Activated CD4-positive, alpha-beta T cell treated with anti-CD3 and anti-CD28 coated beads, Interleukin-2, amount 10 ng/mL, durations not matched to agents 7 days and 5 days (primary cell): ENCODE data around the gene MOK. TPM values are rescaled to one million over a fixed set of nuclear protein-coding genes. Genes with fewer than 3 reads are reported as not detected.

Source experiments
- CTCF ChIA-PET: fragments of 350-600 bp; sonication (Branson Sonifier 250); formaldehyde crosslinking; loops from one replicate; lab custom pipeline; 2021; ENCODE audit warnings: antibody characterized with exemption; lab: Charles Lee
- POLR2A ChIA-PET: fragments of 350-600 bp; sonication (Branson Sonifier 250); formaldehyde crosslinking; loops from one replicate; lab custom pipeline; 2021; ENCODE audit warnings: antibody characterized with exemption; lab: Charles Lee
- DNase-seq: peaks from one replicate; pipeline ENCODE4 v3.0.0-alpha.2; 2020
- H3K27ac Mint-ChIP-seq: one replicate; pipeline ENCODE4 v1.8.0; 2021; ENCODE audit warnings: mild to moderate bottlenecking, moderate library complexity, mixed read lengths
- H3K27me3 Mint-ChIP-seq: one replicate; pipeline ENCODE4 v1.8.0; 2021; ENCODE audit warnings: mixed read lengths
- H3K36me3 Mint-ChIP-seq: one replicate; pipeline ENCODE4 v1.8.0; 2021; ENCODE audit warnings: low read depth, mixed read lengths
- H3K4me1 Mint-ChIP-seq: one replicate; pipeline ENCODE4 v1.8.0; 2021; ENCODE audit warnings: mixed read lengths
- H3K4me3 Mint-ChIP-seq: one replicate; pipeline ENCODE4 v1.8.0; 2021; ENCODE audit warnings: mild to moderate bottlenecking, moderate library complexity, mixed read lengths
- H3K9me3 Mint-ChIP-seq: one replicate; pipeline ENCODE4 v1.8.0; 2021; ENCODE audit warnings: mixed read lengths
- total RNA-seq, 2 experiments: library from RNA; stranded (reverse); gene quantifications; one replicate each; pipeline ENCODE4 v1.2.3, GENCODE V29; 2021

Gene MOK
- total RNA-seq, 2 experiments from 2014 or later, result 0.96 to 1.4 TPM

- Mint-ChIP-seq H3K9me3 (no peaks in the 10 kb centered on the region), H3K4me1 (peaks cover 3% of the 10 kb centered on the region), H3K27me3 (no peaks in the 10 kb centered on the region), H3K36me3 (no peaks in the 10 kb centered on the region), H3K4me3 (no peak overlapping the region), H3K27ac (no peak overlapping the region)
- DNase-seq, result no peak
- ChIA-PET POLR2A (no interaction called here), CTCF (interaction anchor here (0.6 kb wide), 1 partner anchor 1102 kb away, joined by 4 read pairs; no protein-coding TSS in a partner anchor)
Measured at GRCh38 chr14:102222009-102222575, 82.9 kb downstream of the MOK start.

- no peaks in the 10 kb centered on the region for H3K36me3 Mint-ChIP-seq
- POLR2A ChIA-PET, result no interaction called here
- peaks cover 3% of the 10 kb centered on the region for H3K4me1 Mint-ChIP-seq
- H3K4me3 Mint-ChIP-seq, result no peak overlapping the region
- H3K27ac Mint-ChIP-seq, result no peak overlapping the region
- DNase-seq, result no peak
- no peaks in the 10 kb centered on the region for H3K9me3 Mint-ChIP-seq
- no peaks in the 10 kb centered on the region for H3K27me3 Mint-ChIP-seq
- CTCF ChIA-PET, result interaction anchor here (0.7 kb wide), 1 partner anchor 96 kb away, joined by 3 read pairs; no protein-coding TSS in a partner anchor
Measured at GRCh38 chr14:102221026-102221425, 83.9 kb downstream of the MOK start.

GRCh38 chr14:102220031-102220430 is 84.9 kb downstream of the MOK start:
- Mint-ChIP-seq H3K9me3 (no peaks in the 10 kb centered on the region), H3K27ac (peak overlapping the region; percentile 31), H3K4me3 (no peak overlapping the region), H3K4me1 (peaks cover 3% of the 10 kb centered on the region), H3K36me3 (no peaks in the 10 kb centered on the region), H3K27me3 (no peaks in the 10 kb centered on the region)
- CTCF ChIA-PET, result interaction anchor here (0.7 kb wide), 1 partner anchor 13 kb away, joined by 3 read pairs; no protein-coding TSS in a partner anchor
- DNase-seq, result no peak
- POLR2A ChIA-PET, result no interaction called here

- no peaks in the 10 kb centered on the region for H3K9me3 Mint-ChIP-seq
- H3K36me3 Mint-ChIP-seq, result no peaks in the 10 kb centered on the region
- no peak overlapping the region for H3K27ac Mint-ChIP-seq
- CTCF ChIA-PET, result no interaction called here
- peaks cover 3% of the 10 kb centered on the region for H3K4me1 Mint-ChIP-seq
- no peak overlapping the region for H3K4me3 Mint-ChIP-seq
- POLR2A ChIA-PET, result no interaction called here
- no peaks in the 10 kb centered on the region for H3K27me3 Mint-ChIP-seq
- DNase-seq, result no peak
Measured at GRCh38 chr14:102219316-102219715, 85.6 kb downstream of the MOK start.

DNA sequence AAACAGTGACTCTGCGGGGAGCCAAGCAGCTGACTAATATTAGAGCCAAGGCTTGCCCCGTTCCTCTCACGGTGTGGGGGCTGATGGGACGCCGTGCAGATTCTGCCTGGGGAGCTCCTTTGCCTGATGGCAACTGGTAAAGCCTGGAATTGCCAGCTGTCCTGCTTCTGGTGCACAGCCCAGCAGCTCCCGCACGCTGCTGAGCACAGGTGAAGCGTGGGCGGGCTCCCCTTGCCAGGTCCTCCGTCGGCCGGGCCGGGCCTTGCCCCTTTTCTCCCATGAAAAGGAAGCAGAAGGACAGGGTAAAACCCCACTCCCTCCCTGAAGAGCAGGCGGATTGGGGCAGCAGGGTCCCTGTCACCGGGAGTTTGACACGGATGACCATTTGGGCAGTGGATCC is 86.3 kb downstream of the MOK start:
- DNase-seq, result no peak
- ChIA-PET POLR2A (no interaction called here), CTCF (no interaction called here)
- H3K4me1 Mint-ChIP-seq, result peaks cover 3% of the 10 kb centered on the region
- H3K9me3 Mint-ChIP-seq, result no peaks in the 10 kb centered on the region
- H3K4me3 Mint-ChIP-seq, result no peak overlapping the region
- no peaks in the 10 kb centered on the region for H3K36me3 Mint-ChIP-seq
- no peak overlapping the region for H3K27ac Mint-ChIP-seq
- no peaks in the 10 kb centered on the region for H3K27me3 Mint-ChIP-seq

GRCh38 chr14:102217987-102218421 is 87.0 kb downstream of the MOK start:
- H3K27ac Mint-ChIP-seq, result no peak overlapping the region
- H3K9me3 Mint-ChIP-seq, result no peaks in the 10 kb centered on the region
- ChIA-PET CTCF (no interaction called here), POLR2A (no interaction called here)
- peaks cover 3% of the 10 kb centered on the region for H3K4me1 Mint-ChIP-seq
- DNase-seq, result no peak
- no peaks in the 10 kb centered on the region for H3K36me3 Mint-ChIP-seq
- no peak overlapping the region for H3K4me3 Mint-ChIP-seq
- no peaks in the 10 kb centered on the region for H3K27me3 Mint-ChIP-seq

GRCh38 chr14:102217399-102217798 is 87.6 kb downstream of the MOK start:
- Mint-ChIP-seq H3K27me3 (no peaks in the 10 kb centered on the region), H3K4me1 (peaks cover 3% of the 10 kb centered on the region), H3K9me3 (no peaks in the 10 kb centered on the region), H3K36me3 (no peaks in the 10 kb centered on the region), H3K27ac (no peak overlapping the region), H3K4me3 (no peak overlapping the region)
- ChIA-PET POLR2A (no interaction called here), CTCF (interaction anchor here (0.5 kb wide), 1 partner anchor 250 kb away, joined by 3 read pairs; no protein-coding TSS in a partner anchor)
- DNase-seq, result no peak

DNA sequence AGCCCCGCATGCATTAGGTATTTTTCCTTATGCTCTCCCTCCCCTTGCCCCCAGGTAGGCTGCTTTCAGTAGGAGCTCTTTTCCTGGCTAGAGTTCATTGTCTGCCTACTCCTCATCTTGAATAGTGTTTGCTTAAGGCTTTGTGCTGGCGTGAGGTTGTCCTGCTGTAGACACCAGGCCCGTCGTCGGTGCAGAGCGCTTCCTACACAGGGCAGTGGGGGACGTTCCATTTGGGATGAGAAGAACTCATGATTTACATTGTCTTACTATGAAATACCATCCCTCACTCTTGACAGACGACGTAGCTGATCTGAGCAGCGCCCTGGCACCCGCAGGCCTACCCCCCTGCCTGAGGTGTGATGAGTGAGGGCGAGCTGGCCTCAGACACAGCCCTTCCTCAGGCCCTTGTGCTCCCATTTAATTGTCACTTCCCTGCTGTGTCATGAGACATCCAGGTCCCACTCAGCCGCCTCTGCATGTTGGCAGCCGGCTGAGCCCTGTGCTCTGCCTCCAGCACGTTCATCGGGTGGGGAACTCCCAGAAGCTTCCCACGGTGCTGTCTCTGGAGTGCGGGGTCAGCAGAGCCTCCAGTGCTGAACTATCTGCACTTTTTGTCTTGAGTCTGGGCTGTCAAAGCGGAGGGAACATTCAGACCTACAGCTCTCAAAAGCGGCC is 89.3 kb downstream of the MOK start:
- H3K9me3 Mint-ChIP-seq, result no peaks in the 10 kb centered on the region
- ChIA-PET POLR2A (no interaction called here), CTCF (interaction anchor here (1.3 kb wide), 1 partner anchor 10 kb away, joined by 3 read pairs; no protein-coding TSS in a partner anchor)
- H3K36me3 Mint-ChIP-seq, result no peaks in the 10 kb centered on the region
- no peak for DNase-seq
- no peak overlapping the region for H3K27ac Mint-ChIP-seq
- H3K4me1 Mint-ChIP-seq, result peaks cover under 1% of the 10 kb centered on the region
- H3K4me3 Mint-ChIP-seq, result no peak overlapping the region
- no peaks in the 10 kb centered on the region for H3K27me3 Mint-ChIP-seq

- H3K27me3 Mint-ChIP-seq, result no peaks in the 10 kb centered on the region
Measured at GRCh38 chr14:102215071-102215470, 89.9 kb downstream of the MOK start.

GRCh38 chr14:102213984-102214658 is 90.8 kb downstream of the MOK start:
- Mint-ChIP-seq H3K4me3 (no peak overlapping the region), H3K27me3 (no peaks in the 10 kb centered on the region), H3K27ac (no peak overlapping the region), H3K9me3 (no peaks in the 10 kb centered on the region), H3K36me3 (peaks cover 6% of the 10 kb centered on the region), H3K4me1 (no peaks in the 10 kb centered on the region)
- CTCF ChIA-PET, result interaction anchor here (0.6 kb wide), 1 partner anchor 583 kb away, joined by 3 read pairs; no protein-coding TSS in a partner anchor
- DNase-seq, result no peak
- POLR2A ChIA-PET, result no interaction called here

More at GRCh38 chr14:102215071-102215470, 89.9 kb downstream of the MOK start:
- Mint-ChIP-seq H3K36me3 (no peaks in the 10 kb centered on the region), H3K4me3 (no peak overlapping the region), H3K9me3 (no peaks in the 10 kb centered on the region), H3K27ac (no peak overlapping the region), H3K4me1 (no peaks in the 10 kb centered on the region)
- DNase-seq, result no peak
- CTCF ChIA-PET, result interaction anchor here (1.3 kb wide), 1 partner anchor 11 kb away, joined by 3 read pairs; no protein-coding TSS in a partner anchor
- POLR2A ChIA-PET, result no interaction called here

- Mint-ChIP-seq H3K9me3 (no peaks in the 10 kb centered on the region), H3K36me3 (peaks cover 7% of the 10 kb centered on the region), H3K27me3 (no peaks in the 10 kb centered on the region), H3K27ac (no peak overlapping the region), H3K4me1 (no peaks in the 10 kb centered on the region), H3K4me3 (no peak overlapping the region)
- ChIA-PET POLR2A (no interaction called here), CTCF (no interaction called here)
- no peak for DNase-seq
Measured at GRCh38 chr14:102213470-102213869, 91.5 kb downstream of the MOK start.

DNA sequence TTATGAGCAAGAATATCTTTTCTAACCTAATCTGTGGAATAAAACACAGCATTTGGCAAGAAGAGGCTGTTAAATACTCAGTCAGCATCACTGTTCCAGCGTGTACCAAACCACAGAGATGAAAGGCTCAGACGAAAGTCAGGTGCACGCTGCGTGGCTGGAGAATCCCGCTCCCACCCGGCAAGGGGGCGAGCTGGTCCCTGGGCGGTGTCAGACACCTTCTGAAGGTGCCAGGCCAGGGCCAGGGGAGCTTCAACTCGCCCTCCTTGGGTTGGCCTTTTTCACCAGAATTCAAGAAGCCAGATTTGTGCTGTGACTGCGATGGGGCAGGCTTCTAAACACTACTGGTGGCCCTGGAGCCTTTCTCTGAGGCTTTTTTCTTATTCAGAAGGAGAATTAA is 92.1 kb downstream of the MOK start:
- no peaks in the 10 kb centered on the region for H3K9me3 Mint-ChIP-seq
- DNase-seq, result no peak
- ChIA-PET POLR2A (no interaction called here), CTCF (no interaction called here)
- no peaks in the 10 kb centered on the region for H3K27me3 Mint-ChIP-seq
- no peak overlapping the region for H3K4me3 Mint-ChIP-seq
- H3K27ac Mint-ChIP-seq, result peak overlapping the region; percentile 1
- H3K36me3 Mint-ChIP-seq, result peaks cover 7% of the 10 kb centered on the region
- H3K4me1 Mint-ChIP-seq, result no peaks in the 10 kb centered on the region

DNA sequence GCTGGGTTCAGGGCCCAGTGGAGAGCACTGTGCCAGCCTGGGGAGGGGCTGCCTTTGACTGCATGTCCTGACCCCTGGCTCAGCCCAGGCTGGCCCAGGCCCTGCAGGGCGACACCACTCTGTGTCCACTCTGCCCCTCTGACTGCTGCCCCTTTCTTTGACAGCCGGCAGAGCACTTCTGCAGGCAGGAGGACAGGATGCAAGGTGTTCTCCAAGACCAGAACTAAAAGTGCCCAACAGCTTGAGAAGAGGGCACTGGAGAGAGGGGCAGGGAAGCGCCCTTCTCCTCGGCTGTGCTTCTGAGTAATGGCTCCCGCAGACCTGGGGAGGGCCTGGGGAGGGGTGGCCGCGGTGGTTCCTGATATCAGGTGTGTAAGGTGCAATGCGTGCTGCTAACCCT is 92.6 kb downstream of the MOK start:
- Mint-ChIP-seq H3K4me3 (no peak overlapping the region), H3K27me3 (no peaks in the 10 kb centered on the region), H3K36me3 (peaks cover 7% of the 10 kb centered on the region), H3K4me1 (no peaks in the 10 kb centered on the region), H3K27ac (no peak overlapping the region), H3K9me3 (no peaks in the 10 kb centered on the region)
- ChIA-PET CTCF (no interaction called here), POLR2A (no interaction called here)
- DNase-seq, result no peak
